GM12878 (cell line): ENCODE results near the gene ADPRS. TPM values are rescaled to one million over a fixed set of nuclear protein-coding genes. Genes with fewer than 3 reads are reported as not detected.

Experiments used
- ATAC-seq: fragments of 200-7000 bp; cut with Tn5 transposase; 3 replicates; pipeline ENCODE4 v1.9.1; 2020; ENCODE audit warnings: mild to moderate bottlenecking, moderate library complexity
- Bru-seq: library from RNA; stranded (reverse); fragments of 400-500 nt; gene quantifications from one replicate; lab custom pipeline; 2021; lab: Mats Ljungman, UMichigan
- BruChase-seq, 2 experiments: library from RNA; stranded (reverse); fragments of 400-500 nt; gene quantifications; one replicate each; lab custom pipeline; 2021; lab: Mats Ljungman, UMichigan
- BruUV-seq: library from RNA; stranded (reverse); fragments of 400-500 nt; replicated peaks from 2 replicates; lab custom pipeline; 2021; lab: Mats Ljungman, UMichigan
- CTCF ChIA-PET: fragments of 300-600 bp; sonication (Branson Sonifier 250); formaldehyde crosslinking; extraction: SDS; loops from one replicate; lab custom pipeline; 2021; ENCODE audit warnings: inconsistent platforms; lab: Yijun Ruan, JAX
- POLR2A ChIA-PET: fragments of 350-600 bp; formaldehyde crosslinking; extraction: SDS; loops from one replicate; lab custom pipeline; 2021; ENCODE audit warnings: inconsistent platforms; lab: Charles Lee
- RAD21 ChIA-PET: fragments of 300-600 bp; sonication (Branson Sonifier 250); formaldehyde crosslinking; loops from one replicate; lab custom pipeline; 2023; ENCODE audit warnings: antibody characterized with exemption; ENCODE audit not compliant: unreplicated experiment; lab: Charles Lee
- SMC1A ChIA-PET: fragments of 300-600 bp; sonication (Branson Sonifier 250); formaldehyde crosslinking; loops from one replicate; lab custom pipeline; 2023; ENCODE audit not compliant: unreplicated experiment, uncharacterized antibody; lab: Charles Lee
- DNase-seq: peaks from one replicate; pipeline ENCODE4 v3.0.0-alpha.2; 2011; ENCODE audit warnings: low read depth, low spot score
- FAIRE-seq: peaks from 3 replicates; lab custom pipeline; 2011; peaks lifted over from hg19 to GRCh38; lab: Jason Lieb, UNC
- H2AFZ ChIP-seq: 2 replicates; pipeline ENCODE4 v1.6.0; 2011; ENCODE audit warnings: low read depth, low read length, control low read depth; ENCODE audit not compliant: control insufficient read depth
- H3K27ac ChIP-seq: 2 replicates; pipeline ENCODE4 v1.5.1; 2011; ENCODE audit warnings: control low read depth; ENCODE audit not compliant: control insufficient read depth, insufficient read depth
- H3K27me3 ChIP-seq, 2 experiments: replicated peaks in 1 of 2; 2 replicates each; pipeline versions ENCODE4 v1.6.0 to v1.6.1; 2011; ENCODE audit warnings: low read length in 1 of 2; ENCODE audit not compliant: control insufficient read depth in 2 of 2, insufficient read depth in 2 of 2
- H3K36me3 ChIP-seq, 2 experiments: 2 replicates each; pipeline ENCODE4 v1.5.1; 2011; ENCODE audit warnings: low read length in 1 of 2; ENCODE audit not compliant: control insufficient read depth in 2 of 2, insufficient read depth in 2 of 2
- H3K4me1 ChIP-seq: 2 replicates; pipeline ENCODE4 v1.6.1; 2011; ENCODE audit warnings: mild to moderate bottlenecking, low read length, moderate library complexity, mixed read lengths; ENCODE audit not compliant: control insufficient read depth, insufficient read depth
- H3K4me2 ChIP-seq: 2 replicates; pipeline ENCODE4 v1.6.0; 2011; ENCODE audit warnings: control low read depth; ENCODE audit not compliant: control insufficient read depth, insufficient read depth
- H3K4me3 ChIP-seq: fragments of 200-600 bp; sonication (generic); 2 replicates; pipeline ENCODE4 v1.5.1; 2016
- H3K79me2 ChIP-seq: 2 replicates; pipeline ENCODE4 v1.6.0; 2011; ENCODE audit warnings: low read length; ENCODE audit not compliant: control insufficient read depth, insufficient read depth
- H3K9ac ChIP-seq: 2 replicates; pipeline ENCODE4 v1.8.0; 2011; ENCODE audit warnings: low read length, control low read depth, mixed read lengths; ENCODE audit not compliant: control insufficient read depth, insufficient read depth
- H3K9me3 ChIP-seq: replicated peaks from 3 replicates; pipeline ENCODE4 v1.5.1; 2011; ENCODE audit warnings: mild to moderate bottlenecking, low read length; ENCODE audit not compliant: control insufficient read depth, insufficient read depth
- H4K20me1 ChIP-seq: 2 replicates; pipeline ENCODE4 v1.6.0; 2011; ENCODE audit not compliant: control insufficient read depth, insufficient read depth
- BCLAF1 ChIP-seq: fragments of 450-650 bp; IDR thresholded peaks from 2 replicates; pipeline ENCODE4 v1.6.1; 2017; ENCODE audit warnings: antibody characterized with exemption, mild to moderate bottlenecking, moderate library complexity
- CEBPB ChIP-seq, 2 experiments: fragments of 150-350 bp in 1 of 2; IDR thresholded peaks; 2 replicates each; pipeline ENCODE4 v1.6.1; 2012 to 2014; ENCODE audit warnings: low read depth in 2 of 2, low read length in 2 of 2, borderline replicate concordance in 1 of 2, inconsistent platforms in 1 of 2
- FOS ChIP-seq: IDR thresholded peaks from 3 replicates; pipeline ENCODE4 v1.6.1; 2011; ENCODE audit warnings: borderline replicate concordance; ENCODE audit not compliant: insufficient read length; ENCODE audit errors: extremely low read depth
- JUND ChIP-seq: IDR thresholded peaks from 2 replicates; pipeline ENCODE4 v1.6.1; 2012; ENCODE audit warnings: low read depth, mild to moderate bottlenecking, low read length, improper control_type of control experiment, moderate library complexity
- KDM1A ChIP-seq: fragments of 200-600 bp; sonication (generic); IDR thresholded peaks from 2 replicates; pipeline ENCODE4 v1.6.1; 2016; ENCODE audit warnings: borderline replicate concordance
- POU2F2 ChIP-seq: IDR thresholded peaks from 3 replicates; pipeline ENCODE4 v1.6.1; 2011; ENCODE audit warnings: low read depth, mild to moderate bottlenecking, low read length, borderline replicate concordance
- REST ChIP-seq: IDR thresholded peaks from 2 replicates; pipeline ENCODE4 v1.6.1; 2012; ENCODE audit warnings: mild to moderate bottlenecking, low read depth, low read length
- SPI1 ChIP-seq: IDR thresholded peaks from 2 replicates; pipeline ENCODE4 v1.6.1; 2011; ENCODE audit warnings: low read depth, mild to moderate bottlenecking, low read length, moderate library complexity, borderline replicate concordance; ENCODE audit not compliant: insufficient read depth
- WGBS: methylation state at CpG from one replicate; pipeline ENCODE4 v1.1.6; 2016; ENCODE audit warnings: low lambda C conversion rate; ENCODE audit not compliant: insufficient replicate concordance, insufficient coverage; ENCODE audit errors: missing lambda C conversion rate; 5-methylcytosine and 5-hydroxymethylcytosine counted together
- in situ Hi-C: fragments of 300-500 bp; cut with MboI; formaldehyde crosslinking; loops from 9 replicates; pipeline ENCODE4 v1.14.3; 2018; ENCODE audit warnings: mixed read lengths
- intact Hi-C: fragments of 100-400 bp; cut with micrococcal nuclease; formaldehyde crosslinking; loops from one replicate; pipeline ENCODE4 v1.14.2; 2022; ENCODE audit not compliant: unreplicated experiment
- long read RNA-seq, 2 experiments: library from polyadenylated mRNA; unstranded; transcript quantifications; one replicate each; pipeline ENCODE4 v2.0.0, GENCODE V29; 2019 to 2020
- polyA minus RNA-seq, 3 experiments: library from RNA; depleted of rRNA, polyadenylated mRNA; stranded (reverse); fragments of >200 nt; gene quantifications; 2 replicates each; pipeline ENCODE4 v1.2.3, GENCODE V29; 2011
- polyA plus RNA-seq, 11 experiments: library from polyadenylated mRNA; depleted of rRNA in 4 of 11; unstranded in 6 of 11; stranded (reverse) in 5 of 11; fragments of >200 nt; fragmentation: Nextera tagmentation in 4 of 11; fragmentation: Illumina TruSeq in 1 of 11; extraction: Ambion mirVana in 4 of 11; extraction: Trizol in 1 of 11; gene quantifications; 1 replicate in 1 of 11; 2 replicates in 10 of 11; pipeline versions ENCODE4 v1.2.1 to v1.2.3, GENCODE V29; 2011 to 2016; ENCODE audit warnings: inconsistent platforms in 2 of 11, missing spikeins in 2 of 11, low read depth in 1 of 11
- total RNA-seq, 4 experiments: library from RNA; depleted of rRNA in 3 of 4; stranded (reverse); fragments of >200 nt in 3 of 4; fragmentation: Illumina TruSeq in 1 of 4; extraction: Trizol in 1 of 4; gene quantifications; 2 replicates each; pipeline versions ENCODE4 v1.2.1 to v1.2.3, GENCODE V29; 2013 to 2021

ADPRS gene
- total RNA-seq (2013; cell fraction: nucleolus; rRNA removed) = 12.4 and 14.1 TPM in 2 replicates
- 49.2 and 52.1 TPM in 2 replicates for total RNA-seq (2014; rRNA removed)
- 22.7 and 25.2 TPM in 2 replicates for total RNA-seq (2014; rRNA removed; fragmentation: Illumina TruSeq; extraction: Trizol)
- total RNA-seq (2021) = 35.7 and 37.3 TPM in 2 replicates
- 15.0 TPM for polyA plus RNA-seq (2011; ENCODE audit: low read depth)
- 36.5 and 57.6 TPM in 2 replicates for polyA plus RNA-seq (2011; rRNA removed)
- polyA plus RNA-seq (2011; cell fraction: cytosol; rRNA removed) = 75.5 and 77.1 TPM in 2 replicates
- polyA plus RNA-seq (2011; cell fraction: nucleus; rRNA removed) = 37.1 and 46.9 TPM in 2 replicates
- polyA plus RNA-seq (2012) = 28.8 and 35.1 TPM in 2 replicates
- polyA plus RNA-seq (2014; fragmentation: Illumina TruSeq; extraction: Trizol) = 14.2 and 23.8 TPM in 2 replicates
- polyA plus RNA-seq (2014; fragmentation: Nextera tagmentation; extraction: Ambion mirVana) = 10 to 100 TPM in 1 of 2 experiments, 1 to 10 TPM in 1; 7.6 to 12.1 TPM
- polyA plus RNA-seq (2014; rRNA removed) = 40.8 and 44.3 TPM in 2 replicates
- 10 to 100 TPM; 48.7 to 57.5 TPM for polyA plus RNA-seq (2016; fragmentation: Nextera tagmentation; extraction: Ambion mirVana)
- 31.7 and 44.2 TPM in 2 replicates for polyA minus RNA-seq (2011; rRNA and poly(A)+ RNA removed)
- polyA minus RNA-seq (2011; cell fraction: cytosol; rRNA and poly(A)+ RNA removed) = 14.8 and 16.5 TPM in 2 replicates
- polyA minus RNA-seq (2011; cell fraction: nucleus; rRNA and poly(A)+ RNA removed) = 6.0 and 10.7 TPM in 2 replicates
- percentile 84 among the genes with signal in this experiment for Bru-seq, nascent RNA
- BruChase-seq, experiment 1, labeled RNA remaining after a 6-hour chase = percentile 69 among the genes with signal in this experiment
- percentile 84 among the genes with signal in this experiment for BruChase-seq, experiment 2, labeled RNA remaining after a 2-hour chase
- long read RNA-seq, experiment 1, transcript ADPRHL2-201 (6 exons, 1,668 nt) = major isoform, 76 of 82 reads
- long read RNA-seq, experiment 1, partial matches to known transcripts = 1 of 82 reads
- long read RNA-seq, experiment 1, other reads (novel, unspliced or antisense) = 5 of 82 reads
- long read RNA-seq, experiment 2, transcript ADPRHL2-201 (6 exons, 1,668 nt) = major isoform, 95 of 104 reads
- long read RNA-seq, experiment 2, partial matches to known transcripts = 4 of 104 reads
- long read RNA-seq, experiment 2, other reads (novel, unspliced or antisense) = 5 of 104 reads

DNA sequence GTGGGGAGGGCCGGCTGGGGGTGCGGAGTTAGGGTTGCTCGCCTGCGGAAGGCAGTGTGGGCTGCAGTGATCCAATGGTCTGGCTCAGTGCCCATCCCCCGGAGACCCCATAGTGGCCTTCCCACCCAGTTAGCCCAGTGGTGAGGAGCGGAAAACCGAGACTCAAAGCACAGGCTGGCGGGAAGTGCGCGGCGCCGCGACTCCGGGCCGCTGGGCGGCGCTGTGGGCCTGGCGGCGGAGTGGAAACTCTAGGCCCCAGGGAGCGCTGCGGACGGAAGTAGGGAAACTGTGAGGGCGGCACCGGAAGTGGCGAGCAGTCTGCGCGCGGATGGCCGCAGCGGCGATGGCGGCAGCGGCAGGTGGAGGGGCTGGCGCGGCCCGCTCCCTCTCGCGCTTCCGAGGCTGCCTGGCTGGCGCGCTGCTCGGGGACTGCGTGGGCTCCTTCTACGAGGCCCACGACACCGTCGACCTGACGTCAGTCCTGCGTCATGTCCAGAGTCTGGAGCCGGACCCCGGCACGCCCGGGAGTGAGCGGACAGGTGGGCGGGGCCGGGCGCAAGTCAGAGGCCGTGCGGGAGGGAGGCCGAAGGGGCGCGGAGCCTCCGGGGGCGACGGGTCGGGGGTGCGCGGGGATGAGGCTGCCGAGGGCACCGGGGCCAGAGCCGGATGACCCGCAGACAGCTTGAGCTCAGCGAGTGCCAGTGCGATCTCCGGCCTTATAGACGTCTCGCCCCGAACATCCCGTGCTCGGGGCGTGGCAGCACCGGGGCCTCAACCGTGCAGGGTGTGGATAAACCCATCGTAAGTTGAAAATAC, at the start of gene ADPRS:
ADPRS (plus strand) TSS at position 316 of the 816 bp plus-strand sequence; CDS start at position 329, 13 bp downstream.
- H3K4me1 ChIP-seq = no peaks in the 10 kb centered on the region; the same call in 1 of the 2 replicates
- FAIRE-seq (peak; percentile 65), DNase-seq (peak; percentile 52), ATAC-seq (peak; percentile 92)
- H2AFZ ChIP-seq = peak within 1 kb of the TSS; percentile 88
- peak within 1 kb of the TSS; percentile 98 for H3K4me3 ChIP-seq
- CTCF ChIA-PET = interaction anchor here (0.6 to 1.7 kb wide), 3 partner anchors 46 to 144 kb away, joined by 3 to 4 read pairs (median 3); partner anchors contain the start of gene TRAPPC3
- in situ Hi-C loops (no loop called here), intact Hi-C loops (loop anchor here (2.0 to 10.0 kb wide), 3 partner anchors 158 to 231 kb away; partner anchors contain the start of genes AGO1 and AGO3)
- peak within 1 kb of the TSS; percentile 84 for H3K9ac ChIP-seq
- RAD21 ChIA-PET = no interaction called here
- no TSS peak for BruUV-seq
- POLR2A ChIA-PET = interaction anchor here (1.1 kb wide), 1 partner anchor 136 kb away, joined by 3 read pairs; the partner anchor contains the start of gene THRAP3
- H3K4me2 ChIP-seq = peak within 1 kb of the TSS; percentile 85
- SMC1A ChIA-PET = no interaction called here
- peaks cover 20% of the 10 kb centered on the region for H3K79me2 ChIP-seq
- no peaks in the 10 kb centered on the region for H3K9me3 ChIP-seq
- no peaks in the 10 kb centered on the region; a peak in 1 of 4 replicates for H3K27me3 ChIP-seq
- H3K27ac ChIP-seq = peak within 1 kb of the TSS; percentile 82
- H3K36me3 ChIP-seq = peaks cover 15 to 17% of the 10 kb centered on the region in 2 experiments
- H4K20me1 ChIP-seq = no peaks in the 10 kb centered on the region
- WGBS = 1% methylated on average over 65 of the region's 84 CpGs
- TF ChIP-seq REST = peak; percentile 41; the same call in 1 of the 2 replicates
- TF ChIP-seq KDM1A = no peak
- TF ChIP-seq SPI1 = peak; percentile 33; the same call in 1 of the 2 replicates
- TF ChIP-seq CEBPB (IDR thresholded peaks at IDR 0.05; ENCODE audit: borderline replicate concordance in 1 of 2, low read depth in 2 of 2, low read length in 2 of 2) = no peak
- TF ChIP-seq BCLAF1 = no peak
- peak; percentile 94 for TF ChIP-seq POU2F2
- TF ChIP-seq JUND = no peak; the same call in 1 of the 2 replicates
- TF ChIP-seq FOS = no peak
